ENCODE data around the gene ZNF227. TPM values are rescaled to one million over a fixed set of nuclear protein-coding genes. Genes with fewer than 3 reads are reported as not detected.

The ZNF227 gene
- total RNA-seq, 4 donors from 2014 or later, result 19.7 to 43.8 (median 29.2) TPM

- Histone ChIP-seq H3K36me3 (no peaks in the 10 kb centered on the region), H3K27me3 (no peaks in the 10 kb centered on the region), H3K27ac (no peak overlapping the region), H3K4me3 (no peak overlapping the region), H3K4me1 (no peaks in the 10 kb centered on the region), H3K9me3 (peaks cover 0 to 79% of the 10 kb centered on the region in 2 donors)
- TF ChIP-seq POLR2A (IDR thresholded peaks at IDR 0.05) (no peak), CTCF (IDR thresholded peaks at IDR 0.05) (no peak)
- intact Hi-C loops (cut with DNase I; ENCODE audit: low total_unique reads), result no loop called here
- DNase-seq, result no peak
Measured at GRCh38 chr19:44176590-44176989, 35.7 kb upstream of the ZNF227 start.

- Histone ChIP-seq H3K9me3 (peaks cover 0 to 59% of the 10 kb centered on the region in 2 donors), H3K27me3 (no peaks in the 10 kb centered on the region), H3K27ac (no peak overlapping the region), H3K36me3 (no peaks in the 10 kb centered on the region), H3K4me1 (no peaks in the 10 kb centered on the region), H3K4me3 (no peak overlapping the region)
- intact Hi-C loops (cut with DNase I; ENCODE audit: low total_unique reads), result no loop called here
- DNase-seq, result no peak
- TF ChIP-seq CTCF (IDR thresholded peaks at IDR 0.05) (no peak), POLR2A (IDR thresholded peaks at IDR 0.05) (no peak)
Measured at GRCh38 chr19:44180968-44181367, 31.4 kb upstream of the ZNF227 start.

- Histone ChIP-seq H3K36me3 (no peaks in the 10 kb centered on the region), H3K9me3 (peaks cover 0 to 47% of the 10 kb centered on the region in 2 donors), H3K4me1 (no peaks in the 10 kb centered on the region), H3K27ac (no peak overlapping the region), H3K4me3 (no peak overlapping the region), H3K27me3 (no peaks in the 10 kb centered on the region)
- intact Hi-C loops (cut with DNase I; ENCODE audit: low total_unique reads), result no loop called here
- DNase-seq, result no peak
- no peak for TF ChIP-seq POLR2A (IDR thresholded peaks at IDR 0.05)
- no peak for TF ChIP-seq CTCF (IDR thresholded peaks at IDR 0.05)
Measured at GRCh38 chr19:44182145-44182544, 30.2 kb upstream of the ZNF227 start.

- Histone ChIP-seq H3K27me3 (no peaks in the 10 kb centered on the region), H3K36me3 (no peaks in the 10 kb centered on the region), H3K27ac (no peak overlapping the region), H3K4me3 (no peak overlapping the region), H3K9me3 (peaks cover 0 to 3% of the 10 kb centered on the region in 2 donors), H3K4me1 (no peaks in the 10 kb centered on the region)
- DNase-seq, result no peak
- intact Hi-C loops (cut with DNase I; ENCODE audit: low total_unique reads), result no loop called here
- TF ChIP-seq CTCF (IDR thresholded peaks at IDR 0.05) (no peak), POLR2A (IDR thresholded peaks at IDR 0.05) (no peak)
Measured at GRCh38 chr19:44190020-44190419, 22.3 kb upstream of the ZNF227 start.

- TF ChIP-seq CTCF (IDR thresholded peaks at IDR 0.05) (no peak), POLR2A (IDR thresholded peaks at IDR 0.05) (no peak)
- DNase-seq, result no peak
- Histone ChIP-seq H3K4me3 (no peak overlapping the region), H3K27ac (no peak overlapping the region), H3K27me3 (no peaks in the 10 kb centered on the region), H3K4me1 (no peaks in the 10 kb centered on the region), H3K9me3 (peaks cover 0 to 3% of the 10 kb centered on the region in 2 donors), H3K36me3 (no peaks in the 10 kb centered on the region)
- intact Hi-C loops (cut with DNase I; ENCODE audit: low total_unique reads), result no loop called here
Measured at GRCh38 chr19:44192127-44192526, 20.2 kb upstream of the ZNF227 start.

Data from uterus (tissue), 4 donors.